ENCODE data around the gene APOL5. TPM values are rescaled to one million over a fixed set of nuclear protein-coding genes. Genes with fewer than 3 reads are reported as not detected.

Gene APOL5
- total and polyA plus RNA-seq, 10 of the 15 experiments (the other 5 are each of a cell fraction or from before 2014, with no cell fraction given) = not detected

DNA sequence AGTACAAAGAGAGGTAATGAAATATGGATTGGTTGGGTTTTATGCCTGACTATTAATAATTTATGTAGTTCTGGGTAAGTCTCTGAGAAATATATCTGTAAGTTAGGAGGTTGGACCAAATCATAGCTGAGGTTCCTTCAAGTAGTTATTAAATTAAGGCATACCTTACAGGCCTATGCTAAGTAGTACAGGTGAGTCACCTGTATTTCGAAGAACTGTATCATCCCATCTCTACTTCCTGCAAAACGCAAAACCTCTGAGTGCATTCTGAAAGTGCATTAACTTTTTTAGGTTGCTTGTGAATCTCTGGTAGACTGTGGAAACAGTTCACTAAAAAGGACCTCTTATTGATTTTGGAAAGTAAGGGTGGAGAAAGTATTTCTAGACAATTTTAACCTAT, 37.1 kb downstream of the APOL5 start:
- Histone ChIP-seq H3K36me3 (ENCODE audit: control insufficient read depth in 2 of 2, insufficient read depth in 2 of 2, low read length in 1 of 2) (no peaks in the 10 kb centered on the region), H2AFZ (ENCODE audit: control insufficient read depth, low read depth, low read length) (no peak overlapping the region), H3K27ac (ENCODE audit: control insufficient read depth, insufficient read depth) (no peak overlapping the region), H3K4me3 (no peak overlapping the region), H3K9me3 (replicated peaks; ENCODE audit: control insufficient read depth, insufficient read depth, low read length) (no peaks in the 10 kb centered on the region), H3K4me2 (ENCODE audit: control insufficient read depth, insufficient read depth) (no peak overlapping the region), H3K4me1 (ENCODE audit: control insufficient read depth, insufficient read depth, low read length) (peaks cover 8% of the 10 kb centered on the region), H3K79me2 (ENCODE audit: control insufficient read depth, insufficient read depth, low read length) (no peaks in the 10 kb centered on the region), H3K9ac (ENCODE audit: control insufficient read depth, insufficient read depth, low read length) (no peak overlapping the region), H4K20me1 (ENCODE audit: control insufficient read depth, insufficient read depth) (no peaks in the 10 kb centered on the region), H3K27me3 (replicated peaks in 1 of 2; ENCODE audit: control insufficient read depth in 2 of 2, insufficient read depth in 2 of 2, low read length in 1 of 2) (peaks cover 0 to 3% of the 10 kb centered on the region in 2 experiments; a peak in 2 of 4 replicates)
- 16% methylated on average over 2 of the region's 2 CpGs for WGBS (ENCODE audit: insufficient coverage, insufficient replicate concordance, low lambda C conversion rate, missing lambda C conversion rate)
- FAIRE-seq (no peak), ATAC-seq (no peak), DNase-seq (ENCODE audit: low read depth, low spot score) (no peak)
- ChIA-PET POLR2A (no interaction called here), CTCF (interaction anchor here (0.6 kb wide), 1 partner anchor 26 kb away, joined by 3 read pairs; no protein-coding TSS in a partner anchor), SMC1A (ENCODE audit: uncharacterized antibody, unreplicated experiment) (interaction anchor here (0.7 kb wide), 1 partner anchor 9 kb away, joined by 3 read pairs; no protein-coding TSS in a partner anchor), RAD21 (ENCODE audit: unreplicated experiment) (no interaction called here)
- intact Hi-C loops (cut with micrococcal nuclease; ENCODE audit: unreplicated experiment) = no loop called here
- in situ Hi-C loops (cut with MboI) = no loop called here
- no peak for TF ChIP-seq SIN3A (IDR thresholded peaks at IDR 0.05; ENCODE audit: low read depth, low read length)
- no peak for TF ChIP-seq MYB (IDR thresholded peaks at IDR 0.05; ENCODE audit: borderline replicate concordance, low read depth, low read length)
- TF ChIP-seq, protein P1, sequence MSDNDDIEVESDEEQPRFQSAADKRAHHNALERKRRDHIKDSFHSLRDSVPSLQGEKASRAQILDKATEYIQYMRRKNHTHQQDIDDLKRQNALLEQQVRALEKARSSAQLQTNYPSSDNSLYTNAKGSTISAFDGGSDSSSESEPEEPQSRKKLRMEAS (IDR thresholded peaks at IDR 0.05; ENCODE audit: low read depth, low read length) = no peak
- no peak for TF ChIP-seq BRCA1 (IDR thresholded peaks at IDR 0.05; ENCODE audit: low read depth, low read length)
- TF ChIP-seq, protein P2, sequence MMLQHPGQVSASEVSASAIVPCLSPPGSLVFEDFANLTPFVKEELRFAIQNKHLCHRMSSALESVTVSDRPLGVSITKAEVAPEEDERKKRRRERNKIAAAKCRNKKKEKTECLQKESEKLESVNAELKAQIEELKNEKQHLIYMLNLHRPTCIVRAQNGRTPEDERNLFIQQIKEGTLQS (IDR thresholded peaks at IDR 0.05; ENCODE audit: borderline replicate concordance, extremely low read depth, low read depth, low read length) = no peak
- TF ChIP-seq EED (IDR thresholded peaks at IDR 0.05; ENCODE audit: low read depth) = no peak
- TF ChIP-seq, protein P3, sequence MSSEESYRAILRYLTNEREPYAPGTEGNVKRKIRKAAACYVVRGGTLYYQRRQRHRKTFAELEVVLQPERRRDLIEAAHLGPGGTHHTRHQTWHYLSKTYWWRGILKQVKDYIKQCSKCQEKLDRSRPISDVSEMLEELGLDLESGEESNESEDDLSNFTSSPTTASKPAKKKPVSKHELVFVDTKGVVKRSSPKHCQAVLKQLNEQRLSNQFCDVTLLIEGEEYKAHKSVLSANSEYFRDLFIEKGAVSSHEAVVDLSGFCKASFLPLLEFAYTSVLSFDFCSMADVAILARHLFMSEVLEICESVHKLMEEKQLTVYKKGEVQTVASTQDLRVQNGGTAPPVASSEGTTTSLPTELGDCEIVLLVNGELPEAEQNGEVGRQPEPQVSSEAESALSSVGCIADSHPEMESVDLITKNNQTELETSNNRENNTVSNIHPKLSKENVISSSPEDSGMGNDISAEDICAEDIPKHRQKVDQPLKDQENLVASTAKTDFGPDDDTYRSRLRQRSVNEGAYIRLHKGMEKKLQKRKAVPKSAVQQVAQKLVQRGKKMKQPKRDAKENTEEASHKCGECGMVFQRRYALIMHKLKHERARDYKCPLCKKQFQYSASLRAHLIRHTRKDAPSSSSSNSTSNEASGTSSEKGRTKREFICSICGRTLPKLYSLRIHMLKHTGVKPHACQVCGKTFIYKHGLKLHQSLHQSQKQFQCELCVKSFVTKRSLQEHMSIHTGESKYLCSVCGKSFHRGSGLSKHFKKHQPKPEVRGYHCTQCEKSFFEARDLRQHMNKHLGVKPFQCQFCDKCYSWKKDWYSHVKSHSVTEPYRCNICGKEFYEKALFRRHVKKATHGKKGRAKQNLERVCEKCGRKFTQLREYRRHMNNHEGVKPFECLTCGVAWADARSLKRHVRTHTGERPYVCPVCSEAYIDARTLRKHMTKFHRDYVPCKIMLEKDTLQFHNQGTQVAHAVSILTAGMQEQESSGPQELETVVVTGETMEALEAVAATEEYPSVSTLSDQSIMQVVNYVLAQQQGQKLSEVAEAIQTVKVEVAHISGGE (CRISPR knock-in tag; IDR thresholded peaks at IDR 0.05) = no peak
- TF ChIP-seq, protein P4, sequence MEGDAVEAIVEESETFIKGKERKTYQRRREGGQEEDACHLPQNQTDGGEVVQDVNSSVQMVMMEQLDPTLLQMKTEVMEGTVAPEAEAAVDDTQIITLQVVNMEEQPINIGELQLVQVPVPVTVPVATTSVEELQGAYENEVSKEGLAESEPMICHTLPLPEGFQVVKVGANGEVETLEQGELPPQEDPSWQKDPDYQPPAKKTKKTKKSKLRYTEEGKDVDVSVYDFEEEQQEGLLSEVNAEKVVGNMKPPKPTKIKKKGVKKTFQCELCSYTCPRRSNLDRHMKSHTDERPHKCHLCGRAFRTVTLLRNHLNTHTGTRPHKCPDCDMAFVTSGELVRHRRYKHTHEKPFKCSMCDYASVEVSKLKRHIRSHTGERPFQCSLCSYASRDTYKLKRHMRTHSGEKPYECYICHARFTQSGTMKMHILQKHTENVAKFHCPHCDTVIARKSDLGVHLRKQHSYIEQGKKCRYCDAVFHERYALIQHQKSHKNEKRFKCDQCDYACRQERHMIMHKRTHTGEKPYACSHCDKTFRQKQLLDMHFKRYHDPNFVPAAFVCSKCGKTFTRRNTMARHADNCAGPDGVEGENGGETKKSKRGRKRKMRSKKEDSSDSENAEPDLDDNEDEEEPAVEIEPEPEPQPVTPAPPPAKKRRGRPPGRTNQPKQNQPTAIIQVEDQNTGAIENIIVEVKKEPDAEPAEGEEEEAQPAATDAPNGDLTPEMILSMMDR (IDR thresholded peaks at IDR 0.05 in 2 of 3, conservative IDR thresholded peaks at IDR 0.05 in 1 of 3; ENCODE audit: control insufficient read depth in 2 of 3, extremely low read depth in 1 of 3, insufficient read depth in 1 of 3, low read depth in 3 of 3, low read length in 3 of 3) = no peak
- no peak for TF ChIP-seq SRF (IDR thresholded peaks at IDR 0.05; ENCODE audit: low read depth in 2 of 2, low read length in 2 of 2)
- BruUV-seq (replicated peaks) = no TSS peak

Data from GM12878 (cell line).